Colonic mucosa (tissue), 4 donors: Measurements from ENCODE around the gene TUBB8B. TPM values are rescaled to one million over a fixed set of nuclear protein-coding genes. Genes with fewer than 3 reads are reported as not detected.
"Not testable (repeated sequence)": the region's sequence is repeated elsewhere in the genome, so short reads cannot be mapped to it uniquely, and the experiment has no call there.

Source experiments
- DNase-seq: peaks from one replicate; pipeline ENCODE4 v3.0.0-alpha.2; 2020
- H3K27ac ChIP-seq: fragments of 200-600 bp; one replicate; pipeline ENCODE4 v1.8.0; 2021
- H3K27me3 ChIP-seq: fragments of 200-600 bp; one replicate; pipeline ENCODE4 v1.8.0; 2021
- H3K36me3 ChIP-seq: fragments of 200-600 bp; one replicate; pipeline ENCODE4 v1.8.0; 2021
- H3K4me1 ChIP-seq: fragments of 200-600 bp; one replicate; pipeline ENCODE4 v1.8.0; 2021; ENCODE audit warnings: mild to moderate bottlenecking
- H3K4me3 ChIP-seq: fragments of 200-600 bp; one replicate; pipeline ENCODE4 v1.8.0; 2021
- H3K9ac ChIP-seq, 2 donors: one replicate each; pipeline ENCODE4 v1.7.0; 2013; ENCODE audit warnings: control low read depth in 2 of 2, low read depth in 2 of 2, low read length in 2 of 2
- H3K9me3 ChIP-seq: fragments of 200-600 bp; one replicate; pipeline ENCODE4 v1.8.0; 2021
- intact Hi-C: fragments of 100-400 bp; cut with DNase I; formaldehyde crosslinking; loops from one replicate; pipeline ENCODE4 v1.14.1; 2022
- total RNA-seq, 2 donors: library from RNA; stranded (reverse); fragmentation: NEBNext Ultra II Directional in 1 of 2; extraction: Animal tissue kit (Norgen Biotek cat#: 25700) in 1 of 2; gene quantifications; one replicate each; pipeline ENCODE4 v1.2.1, GENCODE V29; 2021
- donor health status: healthy.
- donor health status: DM: no; HTN: no; CAD: no.
- donor health status: DM: no; HTN: no; CAD: no.

TUBB8B gene
- under 1 TPM in 1 of 2 donors, not detected in 1; 0.27 TPM for total RNA-seq

DNA sequence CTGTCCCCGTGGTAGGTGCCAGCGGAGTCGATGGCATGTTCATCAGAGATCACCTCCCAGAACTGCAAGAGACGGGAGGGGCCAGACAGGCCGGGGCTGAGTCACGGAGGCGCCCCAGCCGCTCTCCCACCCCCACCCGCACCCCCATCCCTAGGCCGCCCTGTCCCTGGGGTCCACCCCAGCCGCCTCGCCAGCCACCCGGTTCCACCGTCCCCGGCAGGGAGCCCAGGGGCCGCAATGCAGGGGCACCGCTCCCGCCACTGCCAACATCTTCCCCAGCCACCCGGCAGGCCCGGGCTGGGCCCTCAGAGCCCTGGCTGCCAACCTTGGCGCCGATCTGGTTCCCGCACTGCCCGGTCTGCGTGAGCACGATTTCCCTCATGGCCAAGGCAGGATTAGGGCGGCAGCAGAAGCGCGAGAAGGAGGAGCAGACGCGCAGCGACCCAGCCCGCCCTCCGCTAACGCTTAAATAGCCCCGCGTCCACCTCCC is at the start of gene TUBB8B:
TSS of gene TUBB8B (minus strand) at position 440 of the 490 bp plus-strand sequence. CDS start at position 382, 58 bp downstream.
- H3K27me3 ChIP-seq, H3K4me1 ChIP-seq, H3K36me3 ChIP-seq, H3K4me3 ChIP-seq, H3K9ac ChIP-seq, DNase-seq, H3K9me3 ChIP-seq, intact Hi-C loops, H3K27ac ChIP-seq: not testable (repeated sequence)

GRCh38 chr18:97252-97914 is 48.0 kb upstream of the TUBB8B start:
- H3K9me3 ChIP-seq, H3K9ac ChIP-seq, H3K4me1 ChIP-seq, DNase-seq, intact Hi-C loops, H3K27ac ChIP-seq, H3K4me3 ChIP-seq, H3K27me3 ChIP-seq, H3K36me3 ChIP-seq: not testable (repeated sequence)

DNA sequence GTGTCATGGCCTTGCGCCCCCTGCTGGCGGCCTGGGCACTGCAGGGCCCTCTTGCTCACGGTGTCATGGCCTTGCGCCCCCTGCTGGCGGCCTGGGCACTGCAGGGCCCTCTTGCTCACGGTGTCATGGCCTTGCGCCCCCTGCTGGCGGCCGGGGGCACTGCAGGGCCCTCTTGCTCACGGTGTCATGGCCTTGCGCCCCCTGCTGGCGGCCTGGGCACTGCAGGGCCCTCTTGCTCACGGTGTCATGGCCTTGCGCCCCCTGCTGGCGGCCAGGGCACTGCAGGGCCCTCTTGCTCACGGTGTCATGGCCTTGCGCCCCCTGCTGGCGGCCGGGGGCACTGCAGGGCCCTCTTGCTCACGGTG is 47.3 kb upstream of the TUBB8B start:
- H3K9me3 ChIP-seq, H3K27me3 ChIP-seq, DNase-seq, H3K4me1 ChIP-seq, H3K36me3 ChIP-seq, H3K9ac ChIP-seq, H3K27ac ChIP-seq, intact Hi-C loops, H3K4me3 ChIP-seq: not testable (repeated sequence)

GRCh38 chr18:96101-96766 is 46.8 kb upstream of the TUBB8B start:
- H3K9ac ChIP-seq, H3K27me3 ChIP-seq, intact Hi-C loops, H3K4me3 ChIP-seq, H3K4me1 ChIP-seq, H3K27ac ChIP-seq, DNase-seq, H3K36me3 ChIP-seq, H3K9me3 ChIP-seq: not testable (repeated sequence)

GRCh38 chr18:95580-95979 is 46.2 kb upstream of the TUBB8B start:
- H3K27ac ChIP-seq, H3K9me3 ChIP-seq, H3K9ac ChIP-seq, DNase-seq, intact Hi-C loops, H3K4me3 ChIP-seq, H3K4me1 ChIP-seq, H3K27me3 ChIP-seq, H3K36me3 ChIP-seq: not testable (repeated sequence)

GRCh38 chr18:93897-94408 is 44.5 kb upstream of the TUBB8B start:
- H3K27ac ChIP-seq, H3K27me3 ChIP-seq, H3K4me1 ChIP-seq, intact Hi-C loops, H3K9me3 ChIP-seq, H3K36me3 ChIP-seq, H3K4me3 ChIP-seq, DNase-seq, H3K9ac ChIP-seq: not testable (repeated sequence)

- H3K4me3 ChIP-seq, H3K36me3 ChIP-seq, DNase-seq, H3K27ac ChIP-seq, H3K9me3 ChIP-seq, H3K4me1 ChIP-seq, intact Hi-C loops, H3K27me3 ChIP-seq, H3K9ac ChIP-seq: not testable (repeated sequence)
Measured at GRCh38 chr18:91561-91960, 42.1 kb upstream of the TUBB8B start.

GRCh38 chr18:90396-91193 is 41.2 kb upstream of the TUBB8B start:
- H3K4me3 ChIP-seq, intact Hi-C loops, H3K36me3 ChIP-seq, DNase-seq, H3K27ac ChIP-seq, H3K27me3 ChIP-seq, H3K4me1 ChIP-seq, H3K9ac ChIP-seq, H3K9me3 ChIP-seq: not testable (repeated sequence)

GRCh38 chr18:89124-89523 is 39.7 kb upstream of the TUBB8B start:
- DNase-seq, H3K27me3 ChIP-seq: not testable (repeated sequence)

DNA sequence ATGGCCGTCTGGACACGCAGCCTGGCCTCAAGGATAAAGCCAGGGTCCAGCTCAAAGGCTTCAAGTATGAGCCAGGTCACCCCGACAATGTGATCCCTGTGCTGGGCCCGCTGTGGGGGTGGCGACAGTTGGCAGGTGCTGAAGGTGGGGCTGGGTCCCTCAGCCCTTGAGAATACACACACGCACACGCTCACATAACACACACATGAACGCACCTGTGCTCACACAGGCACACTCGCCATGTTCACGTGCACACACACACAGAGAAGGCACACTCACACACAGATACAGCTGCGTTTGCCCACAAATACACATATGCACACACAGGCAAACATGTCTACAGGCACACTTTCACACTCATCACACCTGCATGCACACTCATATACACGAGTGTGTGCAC is 35.4 kb upstream of the TUBB8B start:
- H3K4me3 ChIP-seq, H3K9me3 ChIP-seq, H3K27me3 ChIP-seq, H3K4me1 ChIP-seq, H3K27ac ChIP-seq, DNase-seq, H3K9ac ChIP-seq, H3K36me3 ChIP-seq, intact Hi-C loops: not testable (repeated sequence)

More at GRCh38 chr18:89124-89523, 39.7 kb upstream of the TUBB8B start:
- intact Hi-C loops, H3K27ac ChIP-seq, H3K4me3 ChIP-seq, H3K9me3 ChIP-seq, H3K36me3 ChIP-seq, H3K9ac ChIP-seq, H3K4me1 ChIP-seq: not testable (repeated sequence)

DNA sequence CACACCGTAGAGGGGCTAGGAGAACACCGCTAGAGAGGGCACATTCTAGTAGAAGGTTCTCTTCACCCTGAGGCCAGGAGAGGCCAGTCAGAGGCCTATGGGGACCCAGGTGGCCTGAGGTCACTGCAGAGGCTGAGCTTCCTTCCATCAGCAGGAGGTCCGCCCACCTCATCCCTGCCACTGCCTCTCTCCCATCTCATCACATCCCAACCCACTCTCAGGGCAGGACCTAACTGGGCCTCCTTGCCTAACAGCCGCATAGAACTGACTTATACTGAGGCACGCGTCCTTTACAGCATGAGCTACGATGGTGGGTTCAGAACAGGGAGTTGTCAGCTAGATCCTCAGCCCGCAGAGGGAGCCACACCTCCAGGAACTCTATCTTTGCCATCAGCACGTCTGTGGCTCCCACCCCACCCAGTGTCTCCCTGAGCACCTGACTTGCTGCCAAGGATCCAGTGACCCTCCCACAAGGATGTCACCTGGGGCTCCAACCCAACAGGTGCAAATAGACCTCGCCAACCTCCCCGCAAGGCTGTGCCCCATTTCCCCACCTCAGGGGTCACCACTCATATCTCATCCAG is 33.3 kb upstream of the TUBB8B start:
- intact Hi-C loops, H3K9ac ChIP-seq, H3K27ac ChIP-seq, H3K9me3 ChIP-seq, H3K36me3 ChIP-seq, H3K4me1 ChIP-seq, H3K4me3 ChIP-seq, DNase-seq, H3K27me3 ChIP-seq: not testable (repeated sequence)

DNA sequence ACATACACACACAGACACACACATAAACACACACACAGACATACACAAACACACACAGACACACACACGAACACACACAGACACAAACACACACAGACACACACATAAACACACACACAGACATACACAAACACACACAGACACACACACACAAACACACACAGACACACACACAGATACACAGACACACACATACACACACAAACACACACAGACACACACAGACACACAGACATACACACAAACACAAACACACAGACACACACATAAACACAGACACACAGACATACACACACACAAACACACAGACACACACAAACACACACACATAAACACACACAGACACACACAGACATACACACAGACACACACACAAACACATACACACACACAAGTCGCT is 31.5 kb upstream of the TUBB8B start:
- H3K27ac ChIP-seq, H3K27me3 ChIP-seq, H3K36me3 ChIP-seq, DNase-seq, H3K4me1 ChIP-seq, H3K9me3 ChIP-seq, intact Hi-C loops, H3K9ac ChIP-seq, H3K4me3 ChIP-seq: not testable (repeated sequence)

GRCh38 chr18:80202-80601 is 30.8 kb upstream of the TUBB8B start:
- H3K4me3 ChIP-seq, H3K27ac ChIP-seq, H3K9ac ChIP-seq, DNase-seq, H3K9me3 ChIP-seq, H3K36me3 ChIP-seq, H3K4me1 ChIP-seq, intact Hi-C loops, H3K27me3 ChIP-seq: not testable (repeated sequence)
